ENCODE measurements around the gene EMILIN1. TPM values are rescaled to one million over a fixed set of nuclear protein-coding genes. Genes with fewer than 3 reads are reported as not detected.

Gene EMILIN1
- total RNA-seq, 1 donor = 81.3 TPM

DNA sequence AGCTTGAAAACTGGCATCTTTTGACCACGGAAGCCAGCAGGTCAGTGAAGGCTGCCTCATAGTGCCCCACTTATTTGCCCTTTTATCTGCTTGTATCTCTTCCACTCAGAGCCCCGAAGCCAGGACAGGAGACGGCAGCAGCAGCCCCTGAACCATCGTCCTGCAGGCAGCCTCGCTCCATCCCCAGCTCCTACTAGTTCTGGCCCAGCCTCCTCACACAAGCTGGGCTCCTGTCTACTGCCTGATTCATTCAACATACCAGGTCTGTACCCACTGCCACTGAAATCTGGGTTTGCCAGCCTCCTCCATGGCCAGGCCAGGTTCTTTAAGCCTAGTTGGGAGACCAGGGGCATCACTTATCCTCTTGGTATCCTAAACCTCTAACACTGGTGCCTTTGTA, 11.0 kb upstream of the EMILIN1 start:
- DNase-seq (ENCODE audit: low read depth) = no peak
- TF ChIP-seq, protein P1, sequence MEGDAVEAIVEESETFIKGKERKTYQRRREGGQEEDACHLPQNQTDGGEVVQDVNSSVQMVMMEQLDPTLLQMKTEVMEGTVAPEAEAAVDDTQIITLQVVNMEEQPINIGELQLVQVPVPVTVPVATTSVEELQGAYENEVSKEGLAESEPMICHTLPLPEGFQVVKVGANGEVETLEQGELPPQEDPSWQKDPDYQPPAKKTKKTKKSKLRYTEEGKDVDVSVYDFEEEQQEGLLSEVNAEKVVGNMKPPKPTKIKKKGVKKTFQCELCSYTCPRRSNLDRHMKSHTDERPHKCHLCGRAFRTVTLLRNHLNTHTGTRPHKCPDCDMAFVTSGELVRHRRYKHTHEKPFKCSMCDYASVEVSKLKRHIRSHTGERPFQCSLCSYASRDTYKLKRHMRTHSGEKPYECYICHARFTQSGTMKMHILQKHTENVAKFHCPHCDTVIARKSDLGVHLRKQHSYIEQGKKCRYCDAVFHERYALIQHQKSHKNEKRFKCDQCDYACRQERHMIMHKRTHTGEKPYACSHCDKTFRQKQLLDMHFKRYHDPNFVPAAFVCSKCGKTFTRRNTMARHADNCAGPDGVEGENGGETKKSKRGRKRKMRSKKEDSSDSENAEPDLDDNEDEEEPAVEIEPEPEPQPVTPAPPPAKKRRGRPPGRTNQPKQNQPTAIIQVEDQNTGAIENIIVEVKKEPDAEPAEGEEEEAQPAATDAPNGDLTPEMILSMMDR (IDR thresholded peaks at IDR 0.05; ENCODE audit: insufficient read depth, low read length) = no peak
- no peak overlapping the region for H3K4me3 ChIP-seq (ENCODE audit: low read depth, low read length)

DNA sequence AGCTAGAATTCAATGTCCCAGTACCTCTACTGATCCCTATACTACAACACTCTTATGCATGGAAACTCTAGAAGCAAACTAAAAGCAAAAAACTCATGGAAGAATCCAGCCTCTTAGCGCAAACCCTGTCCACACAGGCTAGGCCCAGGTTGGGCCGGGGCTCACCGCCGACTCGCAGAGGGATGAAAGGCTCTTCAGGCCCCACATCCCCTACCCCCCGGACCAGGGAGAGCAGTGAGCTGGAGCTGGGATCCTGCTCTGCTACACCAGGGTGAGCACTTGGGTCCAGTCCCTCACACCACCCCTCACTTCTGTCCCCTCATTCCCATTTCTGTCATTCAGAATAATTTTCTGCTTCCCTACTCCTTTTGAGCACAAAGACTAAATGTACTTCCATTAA, 9.0 kb upstream of the EMILIN1 start:
- DNase-seq (ENCODE audit: low read depth) = no peak
- peak overlapping the region; percentile 28 for H3K4me3 ChIP-seq (ENCODE audit: low read depth, low read length)

DNA sequence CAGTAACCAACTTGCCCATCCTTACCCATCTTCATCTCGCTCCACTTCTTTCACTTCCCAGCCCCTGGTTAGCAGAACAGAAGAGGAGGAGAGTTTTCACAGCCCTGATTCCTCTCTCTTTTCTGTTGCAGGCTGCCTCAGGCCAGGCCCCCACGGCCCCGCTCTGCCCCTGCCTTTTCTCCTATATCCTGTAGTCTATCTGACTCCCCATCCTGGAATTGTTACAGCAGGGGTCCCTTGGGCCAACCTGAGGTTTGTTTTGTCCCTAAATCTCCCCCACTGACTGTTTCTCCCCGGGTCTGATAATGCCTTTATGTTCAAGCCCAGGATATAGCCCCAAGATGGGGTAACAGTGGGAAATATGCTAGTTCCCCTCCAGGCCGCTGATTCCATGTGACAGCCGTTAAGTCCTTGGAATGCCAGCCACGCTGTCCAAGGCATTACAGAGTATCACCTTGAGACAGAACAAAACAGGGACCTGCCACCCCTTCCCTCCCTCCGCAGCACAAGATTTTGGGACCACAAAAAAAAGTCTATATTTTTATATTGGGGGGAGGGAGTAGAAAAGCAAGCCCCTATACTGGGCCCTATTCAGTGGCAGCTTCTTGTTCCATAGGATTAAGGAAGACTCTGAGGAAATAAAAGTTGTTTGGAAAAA, 8.3 kb upstream of the EMILIN1 start:
- no peak for DNase-seq (ENCODE audit: low read depth)
- TF ChIP-seq, protein P1 (IDR thresholded peaks at IDR 0.05; ENCODE audit: insufficient read depth, low read length) = no peak
- H3K4me3 ChIP-seq (ENCODE audit: low read depth, low read length) = peak overlapping the region; percentile 98

More for the DNA sequence above, 9.0 kb upstream of the EMILIN1 start:
- TF ChIP-seq, protein P1 (IDR thresholded peaks at IDR 0.05; ENCODE audit: insufficient read depth, low read length) = no peak

DNA sequence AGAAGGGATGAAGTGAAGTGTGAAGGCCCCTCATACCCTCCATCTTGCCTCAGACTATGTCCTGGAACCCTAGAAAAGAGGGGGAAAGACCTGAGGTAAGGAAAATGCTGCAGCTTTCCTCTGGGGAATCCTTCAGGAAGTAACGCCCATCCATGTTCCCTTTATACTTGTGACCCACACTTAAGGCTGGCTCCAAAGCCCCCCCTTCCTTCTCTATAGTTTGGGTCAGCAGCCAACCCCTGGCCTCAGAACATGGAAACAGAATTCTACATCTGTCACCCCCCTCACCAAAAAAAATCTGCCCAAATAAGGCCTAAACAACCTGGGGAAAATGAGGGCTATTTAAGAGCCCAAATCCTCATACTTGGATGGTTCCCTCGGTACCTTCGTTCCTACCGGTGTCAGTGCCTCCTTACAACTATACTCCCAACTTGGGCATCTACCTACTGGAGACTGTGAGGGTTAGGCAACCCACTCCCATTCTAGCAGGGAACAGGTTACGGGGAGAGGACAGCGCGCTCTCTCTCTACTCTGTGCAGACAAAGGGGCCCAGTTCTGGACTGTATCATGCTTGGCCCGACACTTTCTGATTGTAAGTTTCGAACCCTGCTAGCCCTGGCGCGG, 7.7 kb upstream of the EMILIN1 start:
- TF ChIP-seq, protein P1 (IDR thresholded peaks at IDR 0.05; ENCODE audit: insufficient read depth, low read length) = no peak
- peak overlapping the region; percentile 98 for H3K4me3 ChIP-seq (ENCODE audit: low read depth, low read length)
- no peak for DNase-seq (ENCODE audit: low read depth)

DNA sequence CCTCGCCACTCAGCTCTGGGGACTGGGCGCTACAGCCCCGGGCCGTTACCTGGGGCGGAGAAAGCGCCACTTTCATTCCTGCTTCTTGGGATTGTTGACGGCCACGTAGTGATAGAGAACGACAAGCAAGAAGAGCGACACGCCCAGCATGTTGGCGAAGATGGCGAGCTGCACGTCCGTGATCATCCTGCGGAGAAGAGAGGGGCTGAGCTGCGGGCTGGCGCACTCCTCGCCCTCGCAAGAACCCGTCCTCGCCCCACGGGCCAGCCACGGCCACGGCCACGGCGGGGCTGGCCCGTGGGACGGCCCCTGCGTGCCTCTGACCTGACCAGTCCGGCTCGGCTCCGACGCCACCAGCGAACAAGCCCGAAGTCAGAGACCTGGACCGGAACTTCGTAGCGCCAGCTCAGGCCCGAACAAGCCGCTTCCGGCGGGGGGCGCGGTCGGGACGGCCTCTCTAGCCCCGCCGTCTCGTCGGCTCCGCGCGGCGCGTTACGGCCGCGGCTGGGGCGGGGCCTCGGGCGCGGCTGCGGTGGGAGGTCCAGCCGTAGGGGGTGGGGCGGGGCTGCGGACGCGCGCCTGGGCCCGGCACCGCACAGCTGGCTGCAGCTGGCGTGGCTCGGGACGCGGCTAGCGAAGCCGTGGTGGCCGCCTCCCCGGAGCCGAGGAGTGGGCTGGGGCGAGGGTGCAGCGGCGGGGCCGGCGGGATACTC, 7.0 kb upstream of the EMILIN1 start, which contains the start of gene OST4:
Gene OST4 (minus strand): TSS at position 378 of the 713 bp plus-strand sequence.
- TF ChIP-seq, protein P1 (IDR thresholded peaks at IDR 0.05; ENCODE audit: insufficient read depth, low read length) = no peak
- DNase-seq (ENCODE audit: low read depth) = peak; percentile 90
- H3K4me3 ChIP-seq (ENCODE audit: low read depth, low read length) = peak within 1 kb of the TSS; percentile 98

DNA sequence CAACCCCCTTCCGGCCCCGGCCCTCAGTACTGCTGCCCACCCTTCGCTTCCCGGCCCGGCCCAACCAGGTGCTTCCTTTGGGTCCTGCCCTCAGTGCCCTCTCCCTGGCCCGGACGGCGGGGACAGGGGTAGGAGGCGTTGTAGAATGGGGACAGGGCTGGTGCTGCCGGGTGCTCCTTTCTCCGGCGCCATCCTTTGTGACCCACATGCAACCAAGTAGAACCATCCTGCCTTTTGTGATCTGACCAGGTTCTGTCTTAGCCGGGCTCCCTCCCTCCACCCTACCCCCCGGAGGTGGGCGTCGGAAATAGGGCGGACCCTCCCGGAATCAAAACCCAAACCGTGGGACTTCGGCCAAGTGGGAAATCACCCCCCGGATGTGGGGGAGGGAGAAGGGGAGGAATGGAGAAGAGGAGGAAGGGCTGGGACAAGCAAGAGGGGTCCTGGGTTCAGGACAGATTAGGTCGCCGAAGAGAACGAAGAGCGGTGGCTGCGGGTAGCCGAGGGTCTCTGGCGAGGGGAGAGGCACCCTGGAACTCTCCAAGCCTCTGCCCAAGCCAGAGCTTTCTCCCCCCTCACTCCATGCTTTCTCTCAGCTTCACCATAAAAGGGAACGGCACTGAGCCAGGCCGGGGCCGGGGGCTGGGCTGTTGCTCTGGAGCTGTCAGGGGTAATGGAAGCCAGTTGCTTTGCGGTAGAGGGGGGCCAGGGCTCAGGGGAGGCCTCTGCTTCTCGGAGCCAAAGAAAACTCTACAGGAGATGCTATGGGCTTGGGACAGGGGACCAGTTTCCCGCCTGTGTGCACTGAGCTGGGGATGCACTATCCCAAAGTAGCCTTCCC, 6.2 kb upstream of the EMILIN1 start:
- peak overlapping the region; percentile 65 for H3K4me3 ChIP-seq (ENCODE audit: low read depth, low read length)
- TF ChIP-seq, protein P1 (IDR thresholded peaks at IDR 0.05; ENCODE audit: insufficient read depth, low read length) = no peak
- DNase-seq (ENCODE audit: low read depth) = peak; percentile 85

Data from fibroblast of the aortic adventitia (primary cell).